GM18907 (cell line): Measurements from ENCODE around the gene SPDYE17.
A peak's percentile ranks its signal among the peaks of the same experiment; 100 is the strongest.
"Not testable (repeated sequence)": the region's sequence is repeated elsewhere in the genome, so short reads cannot be mapped to it uniquely, and the experiment has no call there.

Source experiments
- ATAC-seq: cut with Tn5 transposase; IDR thresholded peaks from one replicate; pipeline ENCODE4 v1.9.1; 2021; ENCODE audit warnings: mild to moderate bottlenecking, moderate library complexity; ENCODE audit not compliant: unreplicated experiment

The SPDYE17 gene

DNA sequence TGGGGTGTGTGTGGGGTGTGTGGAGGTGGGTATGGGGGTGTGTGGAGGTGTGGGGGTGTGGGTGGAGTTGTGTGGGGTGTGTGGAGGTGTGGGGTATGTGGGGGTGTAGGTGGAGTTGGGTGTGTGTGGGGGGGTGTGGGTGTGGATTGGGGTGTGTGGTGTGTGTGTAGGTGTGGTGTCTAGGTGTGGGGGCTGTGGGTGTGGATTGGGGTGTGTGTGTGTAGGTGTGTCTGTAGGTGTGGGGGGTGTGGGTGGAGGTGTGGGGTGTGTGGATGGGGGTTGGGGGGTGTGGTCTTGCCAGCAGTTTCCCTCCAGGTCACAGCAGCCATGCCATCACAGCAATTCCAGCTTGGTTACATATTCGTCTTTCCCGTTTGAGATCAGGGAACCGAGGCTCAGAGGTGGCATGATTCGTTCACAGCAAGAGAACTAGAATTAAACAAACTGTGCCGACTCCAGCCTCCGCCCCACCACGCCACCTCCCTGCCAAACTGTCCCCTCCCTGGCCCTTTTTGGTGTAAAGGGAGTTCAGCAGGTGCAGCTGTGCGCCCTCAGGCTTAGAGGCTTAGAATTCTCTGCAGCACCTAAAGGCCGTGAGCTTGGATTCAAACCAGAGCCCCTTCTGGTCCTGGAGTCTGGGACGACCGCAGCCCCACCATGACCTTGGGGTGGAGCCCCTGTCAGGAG is 33.3 kb downstream of the SPDYE17 start:
- ATAC-seq = not testable (repeated sequence)

DNA sequence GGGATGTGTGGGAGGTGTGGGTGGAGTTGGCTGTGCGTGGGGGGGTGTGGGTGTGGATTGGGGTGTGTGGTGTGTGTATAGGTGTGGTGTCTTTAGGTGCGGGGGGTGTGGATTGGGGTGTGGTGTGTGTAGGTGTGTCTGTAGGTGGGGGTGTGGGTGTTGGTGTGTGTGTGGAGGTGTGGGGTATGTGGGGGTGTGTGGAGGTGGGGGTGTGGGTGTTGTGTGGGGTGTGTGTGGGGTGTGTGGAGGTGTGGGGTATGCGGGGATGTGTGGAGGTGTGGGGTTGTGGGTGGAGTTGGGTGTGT is 33.9 kb downstream of the SPDYE17 start:
- no peak for ATAC-seq

DNA sequence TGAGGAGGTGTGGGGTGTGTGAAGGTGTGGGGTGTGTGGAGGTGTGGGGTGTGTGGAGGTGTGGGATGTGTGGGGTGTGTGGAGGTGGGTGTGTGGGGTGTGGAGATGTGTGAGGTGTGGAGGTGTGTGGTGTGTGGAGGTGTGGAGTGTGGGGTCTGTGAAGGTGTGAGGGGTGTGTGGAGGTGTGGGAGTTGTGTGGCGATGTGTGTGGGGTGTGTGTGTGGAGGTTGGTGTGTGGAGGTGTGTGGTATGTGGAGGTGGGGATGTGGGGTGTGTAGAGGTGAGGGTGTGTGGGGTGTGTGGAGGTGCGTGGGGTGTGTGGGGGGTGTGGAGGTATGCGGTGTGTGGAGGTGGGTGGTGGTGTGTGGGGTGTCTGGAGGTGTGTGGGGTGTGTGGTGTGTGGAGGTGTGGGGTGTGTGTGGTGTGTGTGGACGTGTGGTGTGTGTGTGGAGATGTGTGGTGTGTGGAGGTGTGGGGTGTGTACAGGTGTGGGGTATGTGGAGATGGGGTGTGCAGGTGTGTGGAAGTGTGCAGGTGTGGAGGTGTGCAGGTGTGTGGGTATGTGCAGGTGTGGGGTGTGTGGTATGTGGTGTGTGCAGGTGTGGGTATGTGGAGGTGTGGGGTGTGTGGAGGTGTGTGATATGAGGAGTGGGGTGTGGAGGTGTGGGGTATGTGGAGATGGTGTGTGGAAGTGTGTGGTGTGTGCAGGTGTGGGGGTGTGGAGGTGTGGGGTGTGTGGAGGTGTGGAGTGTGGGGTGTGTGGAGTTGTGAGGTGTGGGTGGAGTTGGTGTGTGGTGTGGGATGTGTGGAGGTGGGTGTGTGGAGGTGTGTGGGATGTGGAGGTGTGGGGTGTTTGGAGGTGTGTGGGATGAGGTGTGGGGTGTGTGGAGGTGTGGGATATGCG is 34.5 kb downstream of the SPDYE17 start:
- no peak for ATAC-seq

DNA sequence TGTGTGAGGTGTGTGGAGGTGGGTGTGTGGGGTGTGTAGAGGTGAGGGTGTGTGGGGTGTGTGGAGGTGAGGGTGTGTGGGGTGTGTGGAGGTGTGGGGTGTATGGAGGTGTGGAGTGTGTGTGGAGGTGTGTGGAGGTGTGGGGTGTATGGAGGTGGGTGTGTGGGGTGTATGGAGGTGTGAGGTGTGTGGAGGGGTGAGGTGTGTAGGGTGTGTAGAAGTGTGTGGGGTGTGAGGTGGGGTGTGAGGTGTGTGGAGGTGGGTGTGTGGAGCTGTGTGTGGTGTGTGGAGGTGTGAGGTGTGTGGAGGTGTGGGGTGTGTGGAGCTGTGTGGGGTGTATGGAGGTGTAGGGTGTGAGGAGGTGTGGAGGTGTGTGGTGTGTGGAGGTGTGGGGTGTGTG is 35.2 kb downstream of the SPDYE17 start:
- not testable (repeated sequence) for ATAC-seq

DNA sequence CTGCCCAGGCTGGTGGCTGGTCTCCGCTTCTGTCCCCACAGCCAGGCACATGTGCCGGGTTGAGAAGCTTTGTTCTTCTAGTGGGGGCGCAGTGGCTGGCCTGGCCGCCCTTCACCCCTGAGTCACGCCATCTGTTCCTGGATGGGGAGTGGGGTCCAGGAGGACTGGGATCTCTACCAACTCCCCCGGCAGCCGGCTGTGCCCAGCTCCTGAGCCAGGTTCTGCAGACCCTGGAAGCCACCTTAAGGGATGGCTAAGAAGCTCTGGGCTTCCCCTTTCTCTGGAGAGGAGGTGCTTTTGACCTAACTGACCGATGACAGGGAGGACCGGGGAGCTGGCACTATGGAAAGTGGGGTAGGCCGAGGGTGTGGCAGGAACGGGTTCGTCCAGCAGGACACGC is 37.9 kb downstream of the SPDYE17 start:
- not testable (repeated sequence) for ATAC-seq

DNA sequence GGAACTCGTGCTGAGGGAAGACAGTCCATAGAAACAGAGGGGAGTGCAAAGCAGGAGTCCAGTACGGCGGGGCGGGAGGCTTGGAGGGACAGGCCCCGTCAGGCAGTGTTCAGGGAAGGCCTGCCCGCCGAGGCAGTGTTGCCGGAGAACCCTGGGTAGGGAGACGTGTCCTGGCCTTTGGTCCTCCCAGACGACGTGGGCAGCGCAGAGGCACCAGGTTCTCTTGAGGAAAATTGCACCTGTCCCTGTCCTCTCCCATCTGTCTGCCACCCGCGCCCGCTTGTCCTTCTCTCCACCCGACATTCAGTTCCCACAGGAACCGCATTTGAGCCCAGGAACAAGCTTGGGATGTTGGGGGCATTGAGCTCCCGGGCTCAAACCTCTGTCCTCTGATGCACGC is 38.3 kb downstream of the SPDYE17 start:
- not testable (repeated sequence) for ATAC-seq

DNA sequence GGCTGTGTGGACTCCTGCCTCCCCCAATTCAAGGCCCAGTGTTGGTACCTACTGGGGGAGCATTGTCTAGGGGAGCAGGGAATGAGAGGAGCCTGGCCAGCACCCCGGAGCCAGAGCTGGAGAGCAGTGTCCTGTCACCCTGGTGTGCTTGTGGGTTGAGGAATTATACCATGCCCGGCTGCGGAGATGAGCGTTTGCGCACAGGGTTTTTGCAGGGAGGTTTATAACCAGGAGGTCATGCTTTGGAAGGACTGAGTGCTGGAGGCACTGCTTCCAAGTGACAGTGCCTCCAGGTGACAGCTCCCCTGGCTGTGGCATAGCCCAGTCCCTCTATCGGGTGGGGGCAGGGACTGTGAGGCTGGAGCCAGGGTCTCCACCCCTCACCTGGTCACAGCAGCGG is 39.3 kb downstream of the SPDYE17 start:
- not testable (repeated sequence) for ATAC-seq

DNA sequence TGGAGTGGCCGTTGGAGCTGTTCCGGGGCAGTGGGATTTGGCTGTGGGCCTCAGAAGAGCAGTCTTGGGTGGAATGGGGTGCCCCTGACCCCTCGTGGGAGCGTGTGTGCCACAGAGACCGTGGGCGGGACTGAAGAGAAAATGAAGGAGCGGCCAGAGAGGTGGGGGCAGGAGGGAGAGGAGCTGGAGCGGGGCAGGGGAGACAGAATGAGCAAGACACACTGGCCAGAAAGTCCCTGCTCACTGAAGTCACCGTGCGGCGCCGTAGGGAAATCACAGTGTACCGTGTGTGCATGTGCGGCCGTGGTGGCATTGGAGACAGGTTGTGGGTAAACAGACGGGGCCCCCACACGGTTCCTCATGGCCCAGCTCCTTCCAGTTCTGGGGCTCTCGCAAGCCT is 40.0 kb downstream of the SPDYE17 start:
- ATAC-seq = not testable (repeated sequence)

DNA sequence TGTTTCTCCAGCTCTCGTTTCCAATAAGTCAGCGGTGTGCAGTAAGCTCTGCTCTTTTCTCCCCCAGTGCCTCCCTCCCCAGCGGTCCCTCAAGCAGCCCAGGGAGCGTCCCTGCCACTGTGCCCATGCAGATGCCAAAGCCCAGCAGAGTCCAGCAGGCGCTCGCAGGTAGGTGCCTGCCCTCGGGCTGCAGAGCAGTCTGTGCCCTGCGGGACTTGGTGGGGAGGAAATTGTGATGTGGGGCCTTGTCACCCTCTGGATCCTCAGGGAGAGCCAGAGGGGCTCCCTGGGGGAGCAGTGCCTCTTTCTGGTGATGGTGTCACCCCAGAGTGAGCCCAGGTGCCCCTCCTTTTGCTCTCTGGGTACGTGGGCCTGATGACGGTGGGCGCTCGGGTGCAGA is 42.0 kb downstream of the SPDYE17 start:
- ATAC-seq = not testable (repeated sequence)

DNA sequence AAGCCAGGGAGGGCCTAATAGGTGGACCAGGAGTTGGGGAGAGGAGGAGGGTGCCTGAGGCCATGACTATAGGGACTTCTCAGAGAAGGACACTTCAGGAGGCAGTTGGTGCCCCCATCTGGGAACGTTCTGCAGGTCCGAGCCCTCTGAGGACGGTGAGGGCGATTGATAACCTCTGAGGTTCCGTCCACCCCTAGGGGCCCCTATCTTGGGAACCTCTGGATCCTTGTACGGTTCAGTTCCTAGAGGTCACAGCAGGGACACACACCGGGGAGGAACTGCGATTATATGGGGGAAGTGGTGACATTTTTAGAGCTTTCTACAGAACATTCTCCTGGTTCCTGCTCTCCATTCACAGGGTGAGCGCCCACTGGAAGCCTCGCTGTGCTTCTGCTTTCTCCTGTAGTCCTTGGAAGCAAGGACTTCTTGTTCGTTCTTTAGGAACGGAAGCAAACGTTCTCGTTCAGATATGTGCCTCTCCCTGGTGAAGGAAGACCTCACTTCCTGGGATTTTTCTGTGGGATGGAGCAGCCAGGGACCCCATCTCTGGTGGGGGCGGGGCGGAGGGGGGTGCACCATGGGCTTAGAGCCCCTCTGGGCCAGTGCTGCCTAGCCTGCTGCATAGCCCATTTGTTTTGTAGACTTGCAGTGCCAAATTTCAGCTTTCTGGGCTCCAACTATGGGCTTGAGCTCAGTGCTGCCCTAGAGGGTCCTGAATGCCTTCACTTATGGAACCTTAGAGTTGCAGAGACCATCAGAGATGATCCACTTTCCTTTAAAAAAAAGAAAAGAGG is 46.0 kb downstream of the SPDYE17 start:
- not testable (repeated sequence) for ATAC-seq

DNA sequence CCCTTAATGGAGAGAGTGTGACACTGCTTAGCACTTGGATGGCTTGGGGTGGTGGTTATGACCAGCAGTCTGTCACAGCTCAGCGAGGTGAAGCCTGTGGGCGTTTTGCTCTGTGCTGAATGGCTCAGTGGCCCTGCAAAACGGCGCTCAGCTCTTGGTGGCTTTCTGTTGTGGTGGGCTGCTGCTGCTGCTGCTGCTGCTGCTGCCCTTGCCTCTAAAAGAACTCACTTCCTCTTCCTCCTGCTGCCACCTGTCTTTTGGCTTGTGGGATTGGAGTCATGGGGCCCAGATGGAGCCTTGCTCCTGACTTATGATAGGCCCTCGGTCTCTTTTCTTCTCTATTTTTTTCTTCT is 47.4 kb downstream of the SPDYE17 start:
- ATAC-seq = peak; percentile 94

DNA sequence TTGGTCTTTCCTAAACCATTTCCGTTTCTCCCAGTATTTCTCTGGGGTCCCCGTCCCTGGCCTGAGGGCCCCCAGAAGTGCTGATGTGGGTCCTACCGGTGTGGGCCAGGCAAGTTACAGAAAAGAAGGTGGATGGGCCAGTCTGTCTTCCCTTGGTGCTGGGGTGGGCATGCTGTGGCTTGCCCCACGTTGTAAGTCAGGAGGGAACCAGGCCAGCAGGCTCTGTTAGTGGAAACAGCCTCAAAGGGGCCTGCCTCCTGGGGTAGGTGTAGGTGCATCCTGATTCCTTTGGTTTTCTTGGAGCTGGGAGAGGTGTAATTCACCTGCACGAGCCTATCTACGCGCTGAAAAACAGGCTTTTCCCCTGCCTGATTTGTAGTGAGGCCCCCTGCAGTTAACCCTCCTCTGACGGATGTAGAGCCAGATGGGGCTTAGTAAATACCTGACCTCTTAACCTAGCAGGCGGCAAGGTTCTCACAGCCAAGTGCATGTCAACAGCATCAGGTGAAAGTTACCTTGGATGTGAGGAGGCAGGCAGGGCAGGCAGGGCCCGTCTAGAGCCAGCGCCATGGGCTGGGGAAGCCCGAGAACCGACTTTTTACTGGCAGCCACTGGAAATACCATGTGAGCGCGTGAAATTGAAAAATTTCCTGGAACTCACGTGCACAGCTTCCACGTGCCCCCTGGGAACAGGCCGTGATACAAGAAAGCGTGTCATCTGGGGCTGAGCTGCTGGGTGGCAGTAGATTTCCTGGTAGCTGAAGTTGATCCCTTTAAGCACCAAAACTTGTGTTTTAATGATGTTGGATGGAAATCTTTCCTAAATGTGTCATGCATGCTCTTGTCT is 48.0 kb downstream of the SPDYE17 start:
- ATAC-seq = peak; percentile 29

DNA sequence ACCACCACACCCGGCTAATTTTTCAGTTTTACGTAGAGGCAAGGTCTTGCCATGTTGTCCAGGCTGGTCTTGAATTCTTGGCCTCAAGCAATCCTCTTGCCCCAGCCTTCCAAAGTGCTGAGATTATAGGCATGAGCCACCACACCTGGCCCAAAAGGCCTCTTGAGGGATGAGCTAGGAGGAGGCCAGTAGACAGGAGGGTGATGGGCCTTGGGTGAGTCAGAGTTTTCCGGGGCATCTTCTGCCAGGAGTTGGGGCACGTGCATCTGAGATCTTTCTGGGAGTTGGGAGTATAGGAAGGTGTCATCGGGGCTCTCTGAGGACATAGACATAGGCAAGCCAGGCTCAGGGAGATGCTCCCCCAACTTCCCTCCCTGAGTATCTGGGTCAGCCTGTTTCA is 48.8 kb downstream of the SPDYE17 start:
- ATAC-seq = not testable (repeated sequence)

DNA sequence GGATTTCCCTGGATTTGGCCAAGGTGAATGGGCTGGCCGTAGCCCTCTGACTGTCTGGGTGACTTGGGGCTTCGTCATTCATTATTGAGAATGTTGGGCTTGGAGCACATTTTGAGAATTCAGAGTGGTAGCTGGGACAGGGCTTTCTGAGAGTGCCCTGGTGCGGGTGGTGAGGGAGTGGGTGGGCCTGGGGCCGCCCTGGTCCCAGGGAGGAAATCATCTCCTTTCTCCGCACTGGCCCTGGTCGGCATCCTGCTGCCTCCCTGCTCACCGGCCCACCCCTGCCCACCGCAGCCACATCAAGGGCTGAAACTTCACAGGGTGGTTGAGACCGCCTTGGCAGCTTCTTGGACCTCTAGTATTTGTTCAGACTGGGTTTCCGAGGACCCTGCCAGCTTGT is 49.7 kb downstream of the SPDYE17 start:
- not testable (repeated sequence) for ATAC-seq

DNA sequence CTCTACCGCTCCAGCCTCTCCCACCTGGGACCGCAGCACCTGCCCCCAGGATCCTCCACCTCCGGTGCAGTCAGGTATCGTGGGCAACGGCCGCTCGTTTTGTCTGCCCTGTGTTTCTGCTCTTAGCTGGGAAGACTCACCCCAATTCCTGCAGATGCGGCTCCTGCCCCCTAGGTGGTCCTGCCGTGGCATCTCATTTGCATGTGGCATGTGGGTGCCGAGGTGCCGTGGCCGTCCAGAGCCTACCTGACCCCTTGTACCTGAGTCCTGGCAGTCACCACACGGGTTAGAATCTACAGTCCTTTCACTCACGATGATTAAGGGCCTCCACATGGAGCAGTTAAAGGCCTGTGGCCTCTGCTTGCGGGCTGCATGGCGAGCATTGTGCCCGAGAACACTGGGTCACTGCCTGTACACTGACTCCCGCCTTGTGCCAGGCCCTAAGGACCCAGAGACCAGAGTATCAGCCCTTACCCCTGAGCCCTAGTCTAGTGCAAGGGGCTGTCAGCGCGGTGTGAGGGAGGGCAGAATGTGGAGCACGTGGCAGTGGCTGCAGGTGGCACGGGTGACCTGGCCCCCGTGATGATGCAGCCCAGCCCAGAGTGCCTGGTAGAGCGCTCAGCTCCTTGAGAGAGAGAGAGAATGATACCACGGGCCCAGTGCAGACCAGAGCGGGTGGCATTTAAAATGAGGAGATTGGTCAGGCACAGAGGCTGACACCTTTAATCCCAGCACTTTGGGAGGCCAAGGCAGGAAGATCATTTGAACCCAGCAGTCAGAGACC is 50.8 kb downstream of the SPDYE17 start:
- ATAC-seq = not testable (repeated sequence)

DNA sequence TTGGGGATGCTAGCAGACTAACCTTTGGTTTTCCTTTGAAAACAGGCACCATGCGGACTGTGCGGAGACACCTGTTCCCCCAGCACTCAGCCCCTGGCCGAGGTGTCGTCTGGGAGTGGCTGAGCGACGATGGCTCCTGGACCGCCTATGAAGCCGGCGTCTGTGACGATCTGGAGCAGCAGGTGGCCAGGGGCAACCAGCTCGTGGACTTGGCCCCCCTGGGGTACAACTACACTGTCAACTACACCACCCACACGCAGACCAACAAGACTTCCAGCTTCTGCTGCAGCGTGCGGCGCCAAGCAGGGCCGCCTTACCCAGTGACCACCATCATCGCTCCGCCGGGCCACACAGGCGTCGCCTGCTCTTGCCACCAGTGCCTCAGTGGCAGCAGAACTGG is 51.6 kb downstream of the SPDYE17 start:
- not testable (repeated sequence) for ATAC-seq

DNA sequence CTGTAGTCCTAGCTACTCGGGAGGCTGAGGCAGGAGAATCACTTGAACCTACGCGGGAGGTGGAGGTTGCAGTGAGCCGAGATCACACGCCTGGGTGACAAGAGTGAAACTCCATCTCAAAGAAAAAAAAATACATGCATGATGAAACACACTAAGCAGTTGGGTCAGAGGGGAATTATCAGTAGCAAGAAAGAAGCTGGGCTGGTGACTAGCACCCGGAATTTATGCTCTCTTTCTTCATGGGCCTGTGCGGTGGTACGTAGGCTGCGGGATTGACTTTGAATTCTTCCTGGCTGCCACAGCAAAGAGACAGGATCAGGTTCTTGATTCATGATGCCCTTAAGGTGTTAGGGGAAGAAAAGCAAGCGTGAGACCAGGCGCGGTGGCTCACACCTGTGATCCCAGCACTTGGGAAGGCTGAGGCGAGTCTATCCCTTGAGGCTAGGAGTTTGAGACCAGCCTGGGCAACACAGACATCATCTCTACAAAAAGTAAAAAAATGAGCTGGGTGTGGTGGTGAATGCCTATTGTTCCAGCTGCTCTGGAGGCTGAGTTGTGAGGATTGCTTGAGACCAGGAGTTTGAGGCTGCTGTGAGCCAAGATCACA is 54.3 kb downstream of the SPDYE17 start:
- not testable (repeated sequence) for ATAC-seq

DNA sequence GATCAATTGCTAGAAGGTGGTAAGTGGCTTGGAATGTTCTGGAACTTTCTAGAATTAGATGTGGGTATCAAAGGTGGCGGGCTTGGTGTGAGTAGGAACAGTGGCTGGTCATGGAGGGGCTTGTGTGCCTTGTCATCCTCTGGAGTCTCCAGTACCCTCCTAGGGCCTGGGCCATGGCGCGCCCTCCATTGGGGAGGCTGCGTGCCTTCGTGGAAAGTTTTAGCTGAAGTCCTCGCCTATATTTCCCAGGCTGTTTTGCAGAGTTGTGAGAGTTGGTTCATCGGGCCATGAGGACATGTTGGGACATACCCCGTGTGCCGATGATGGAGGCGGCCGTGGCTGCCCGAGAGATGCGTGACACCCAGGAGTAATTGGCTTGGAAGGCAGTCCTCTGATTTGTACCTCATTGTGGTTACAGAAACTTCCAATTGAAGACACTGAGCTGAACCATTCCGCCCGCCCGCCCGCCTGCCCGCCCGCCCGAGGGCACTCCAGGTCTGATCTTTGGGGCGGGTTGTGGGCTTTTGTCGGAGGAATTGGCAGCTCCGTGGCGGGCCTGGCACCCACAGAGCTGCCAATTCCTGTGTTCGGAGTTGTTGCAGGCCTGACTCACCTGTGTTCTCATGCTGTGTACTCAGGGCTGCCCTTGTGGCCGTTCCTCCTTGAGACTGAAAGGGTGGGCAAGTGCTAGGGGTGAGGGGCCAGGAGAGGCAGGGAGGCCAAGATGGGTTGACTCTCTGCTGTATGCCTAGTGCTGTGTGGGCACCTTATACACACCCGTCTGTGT is 57.2 kb downstream of the SPDYE17 start:
- ATAC-seq = not testable (repeated sequence)

DNA sequence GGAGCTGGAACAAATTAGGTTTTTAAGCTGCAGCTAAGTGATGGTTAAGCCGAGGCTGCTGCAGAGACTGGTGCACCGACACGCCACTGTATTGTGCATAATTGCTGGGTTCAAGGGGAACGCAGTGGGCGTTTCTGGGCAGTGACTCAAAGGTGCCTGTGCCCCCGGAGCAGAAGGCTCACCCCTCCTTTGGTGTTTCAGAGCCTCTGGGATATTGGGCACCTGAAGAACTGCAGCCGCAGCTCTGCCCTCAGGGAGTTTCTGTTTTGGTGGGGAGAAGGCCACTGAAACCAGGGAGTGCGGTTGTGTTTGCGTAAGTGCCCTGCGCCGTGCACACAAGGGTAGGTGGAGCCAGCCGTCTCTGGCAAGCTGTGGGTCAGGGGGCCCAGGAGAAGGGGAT is 57.8 kb downstream of the SPDYE17 start:
- not testable (repeated sequence) for ATAC-seq
